WTC11 (cell line): ENCODE results near the gene GNAS-AS1. TPM values are rescaled to one million over a fixed set of nuclear protein-coding genes. Genes with fewer than 3 reads are reported as not detected.

ENCODE experiments used
- ATAC-seq: fragments of 200-7000 bp; cut with Tn5 transposase; 2 replicates; pipeline ENCODE4 v1.10.0; 2021; ENCODE audit warnings: mild to moderate bottlenecking, moderate library complexity
- CTCF ChIA-PET: fragments of 300-600 bp; sonication (Branson Sonifier 250); formaldehyde crosslinking; loops from one replicate; lab custom pipeline; 2021; ENCODE audit warnings: antibody characterized with exemption; lab: Charles Lee
- POLR2A ChIA-PET: fragments of 350-600 bp; sonication (Branson Sonifier 250); formaldehyde crosslinking; loops from one replicate; lab custom pipeline; 2021; ENCODE audit warnings: antibody characterized with exemption; lab: Charles Lee
- DNase-seq: peaks from one replicate; pipeline ENCODE4 v3.0.0; 2021; ENCODE audit warnings: low spot score
- H3K27ac Mint-ChIP-seq: 2 replicates; pipeline ENCODE4 v1.8.0; 2021; ENCODE audit warnings: mixed read lengths
- H3K27me3 Mint-ChIP-seq: 2 replicates; pipeline ENCODE4 v1.8.0; 2021; ENCODE audit warnings: low read depth, mild to moderate bottlenecking, moderate library complexity, mixed read lengths
- H3K36me3 Mint-ChIP-seq: 2 replicates; pipeline ENCODE4 v1.8.0; 2021; ENCODE audit warnings: mixed read lengths
- H3K4me1 Mint-ChIP-seq: 2 replicates; pipeline ENCODE4 v1.8.0; 2022; ENCODE audit warnings: mixed read lengths
- H3K4me3 Mint-ChIP-seq: 2 replicates; pipeline ENCODE4 v1.8.0; 2021; ENCODE audit warnings: mild to moderate bottlenecking, moderate library complexity, mixed read lengths
- H3K9me3 Mint-ChIP-seq: 2 replicates; pipeline ENCODE4 v1.8.0; 2021; ENCODE audit warnings: mixed read lengths
- CBFB ChIP-seq: sonication (generic); formaldehyde crosslinking; IDR thresholded peaks from 2 replicates; pipeline ENCODE4 v1.8.1; 2022; ENCODE audit warnings: mild to moderate bottlenecking, low read depth, missing genetic modification reagents
- ETV6 ChIP-seq: sonication (generic); formaldehyde crosslinking; IDR thresholded peaks from 2 replicates; pipeline ENCODE4 v1.8.1; 2022; ENCODE audit warnings: mild to moderate bottlenecking, missing genetic modification reagents
- GABPB1 ChIP-seq: sonication (generic); formaldehyde crosslinking; IDR thresholded peaks from 2 replicates; pipeline ENCODE4 v1.8.1; 2023; ENCODE audit warnings: mild to moderate bottlenecking, missing genetic modification reagents
- GRHL2 ChIP-seq: fragments of 250-450 bp; sonication (Bioruptor Pico); IDR thresholded peaks from 2 replicates; pipeline ENCODE4 v1.8.0; 2022; ENCODE audit warnings: mild to moderate bottlenecking, moderate library complexity; ENCODE audit not compliant: insufficient replicate concordance, severe bottlenecking
- JAZF1 ChIP-seq: fragments of 250-450 bp; sonication (Bioruptor Pico); IDR thresholded peaks from 2 replicates; pipeline ENCODE4 v1.9.0; 2021; ENCODE audit warnings: moderate library complexity, mild to moderate bottlenecking, inconsistent platforms
- NFE2L1 ChIP-seq: sonication (generic); formaldehyde crosslinking; IDR thresholded peaks from 2 replicates; pipeline ENCODE4 v1.8.1; 2023; ENCODE audit warnings: missing genetic modification reagents
- NR3C1 ChIP-seq: sonication (generic); formaldehyde crosslinking; conservative IDR thresholded peaks from 2 replicates; pipeline ENCODE4 v1.8.1; 2023; ENCODE audit warnings: low read depth, mild to moderate bottlenecking, missing genetic modification reagents
- RORB ChIP-seq: fragments of 250-450 bp; sonication (Bioruptor Pico); IDR thresholded peaks from 2 replicates; pipeline ENCODE4 v1.9.0; 2021; ENCODE audit warnings: mild to moderate bottlenecking
- SMAD3 ChIP-seq: sonication (generic); formaldehyde crosslinking; IDR thresholded peaks from 2 replicates; pipeline ENCODE4 v1.8.0; 2022; ENCODE audit warnings: missing genetic modification reagents, mild to moderate bottlenecking, borderline replicate concordance
- SOX15 ChIP-seq: fragments of 250-450 bp; sonication (Bioruptor Pico); IDR thresholded peaks from 2 replicates; pipeline ENCODE4 v1.9.0; 2021; ENCODE audit warnings: mild to moderate bottlenecking
- SP1 ChIP-seq: sonication (generic); formaldehyde crosslinking; conservative IDR thresholded peaks from 2 replicates; pipeline ENCODE4 v1.8.1; 2022; ENCODE audit warnings: missing genetic modification reagents
- ZBTB21 ChIP-seq: sonication (generic); formaldehyde crosslinking; IDR thresholded peaks from 2 replicates; pipeline ENCODE4 v1.8.1; 2023; ENCODE audit warnings: mild to moderate bottlenecking, missing genetic modification reagents, borderline replicate concordance
- ZNF317 ChIP-seq: sonication (generic); formaldehyde crosslinking; IDR thresholded peaks from 2 replicates; pipeline ENCODE4 v1.8.1; 2023; ENCODE audit warnings: low read depth, mild to moderate bottlenecking, moderate library complexity, missing genetic modification reagents, borderline replicate concordance
- total RNA-seq: library from RNA; stranded (reverse); gene quantifications from 3 replicates; pipeline ENCODE4 v1.2.3, GENCODE V29; 2021
- TF ChIP-seq, protein P1 (sequence below): fragments of 250-450 bp; sonication (Bioruptor Pico); IDR thresholded peaks from 2 replicates; pipeline ENCODE4 v1.8.0; 2021; ENCODE audit warnings: mild to moderate bottlenecking
- TF ChIP-seq, protein P2 (sequence below): sonication (generic); formaldehyde crosslinking; IDR thresholded peaks from 2 replicates; pipeline ENCODE4 v1.8.0; 2023; ENCODE audit warnings: missing genetic modification reagents
- TF ChIP-seq, protein P3 (sequence below): sonication (generic); formaldehyde crosslinking; conservative IDR thresholded peaks from 2 replicates; pipeline ENCODE4 v1.8.1; 2022; ENCODE audit warnings: mild to moderate bottlenecking, missing genetic modification reagents
- TF ChIP-seq, protein P4 (sequence below): sonication (generic); formaldehyde crosslinking; IDR thresholded peaks from 2 replicates; pipeline ENCODE4 v1.8.1; 2023; ENCODE audit warnings: mild to moderate bottlenecking, missing genetic modification reagents, moderate library complexity
- TF ChIP-seq, protein P5 (sequence below): sonication (generic); formaldehyde crosslinking; IDR thresholded peaks from 2 replicates; pipeline ENCODE4 v1.8.1; 2023; ENCODE audit warnings: mild to moderate bottlenecking, missing genetic modification reagents
- TF ChIP-seq, protein P6 (sequence below): sonication (generic); formaldehyde crosslinking; IDR thresholded peaks from 2 replicates; pipeline ENCODE4 v1.8.0; 2023; ENCODE audit warnings: missing genetic modification reagents, mild to moderate bottlenecking, borderline replicate concordance

GNAS-AS1 gene
- total RNA-seq, 1 experiment from 2014 or later = 12.2 TPM

DNA sequence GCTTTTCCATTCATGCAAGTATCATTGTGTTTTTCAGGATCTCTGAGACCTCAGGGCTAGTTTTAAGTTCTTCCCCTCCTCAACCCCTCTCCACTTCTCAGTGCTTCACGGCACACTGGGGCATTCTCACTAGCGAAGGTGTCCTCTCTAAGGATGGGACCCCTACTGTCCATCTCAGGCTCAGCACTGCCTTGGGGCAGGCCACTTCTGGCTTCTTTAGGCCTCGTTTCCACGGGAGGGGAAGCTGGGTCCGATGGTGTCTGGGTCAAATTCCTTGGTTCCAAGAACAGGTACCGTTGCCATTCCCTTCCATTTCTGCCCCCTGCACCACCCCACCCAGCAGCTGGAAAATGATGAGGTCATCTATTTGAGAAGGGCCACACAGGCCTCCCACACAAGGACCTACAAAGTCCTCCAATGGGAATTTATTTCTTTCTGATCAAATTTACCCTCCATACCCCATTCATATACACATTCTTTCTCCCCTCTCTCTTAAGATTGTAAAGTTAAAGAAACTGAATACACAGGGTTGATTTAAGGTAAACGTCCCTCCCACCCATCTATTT is 19.0 kb upstream of the GNAS-AS1 start (continued):
- TF ChIP-seq, protein P1, sequence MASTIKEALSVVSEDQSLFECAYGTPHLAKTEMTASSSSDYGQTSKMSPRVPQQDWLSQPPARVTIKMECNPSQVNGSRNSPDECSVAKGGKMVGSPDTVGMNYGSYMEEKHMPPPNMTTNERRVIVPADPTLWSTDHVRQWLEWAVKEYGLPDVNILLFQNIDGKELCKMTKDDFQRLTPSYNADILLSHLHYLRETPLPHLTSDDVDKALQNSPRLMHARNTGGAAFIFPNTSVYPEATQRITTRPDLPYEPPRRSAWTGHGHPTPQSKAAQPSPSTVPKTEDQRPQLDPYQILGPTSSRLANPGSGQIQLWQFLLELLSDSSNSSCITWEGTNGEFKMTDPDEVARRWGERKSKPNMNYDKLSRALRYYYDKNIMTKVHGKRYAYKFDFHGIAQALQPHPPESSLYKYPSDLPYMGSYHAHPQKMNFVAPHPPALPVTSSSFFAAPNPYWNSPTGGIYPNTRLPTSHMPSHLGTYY (CRISPR knock-in tag) = no peak
- TF ChIP-seq NFE2L1 (CRISPR knock-in tag) (no peak), SOX15 (CRISPR knock-in tag) (no peak), JAZF1 (CRISPR knock-in tag) (no peak), ZBTB21 (CRISPR knock-in tag) (no peak), RORB (CRISPR knock-in tag) (no peak), SP1 (CRISPR knock-in tag) (no peak), SMAD3 (CRISPR knock-in tag) (no peak), GABPB1 (no peak), CBFB (no peak)
- TF ChIP-seq, protein P2, sequence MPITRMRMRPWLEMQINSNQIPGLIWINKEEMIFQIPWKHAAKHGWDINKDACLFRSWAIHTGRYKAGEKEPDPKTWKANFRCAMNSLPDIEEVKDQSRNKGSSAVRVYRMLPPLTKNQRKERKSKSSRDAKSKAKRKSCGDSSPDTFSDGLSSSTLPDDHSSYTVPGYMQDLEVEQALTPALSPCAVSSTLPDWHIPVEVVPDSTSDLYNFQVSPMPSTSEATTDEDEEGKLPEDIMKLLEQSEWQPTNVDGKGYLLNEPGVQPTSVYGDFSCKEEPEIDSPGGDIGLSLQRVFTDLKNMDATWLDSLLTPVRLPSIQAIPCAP (CRISPR knock-in tag) = no peak
- TF ChIP-seq, protein P3, sequence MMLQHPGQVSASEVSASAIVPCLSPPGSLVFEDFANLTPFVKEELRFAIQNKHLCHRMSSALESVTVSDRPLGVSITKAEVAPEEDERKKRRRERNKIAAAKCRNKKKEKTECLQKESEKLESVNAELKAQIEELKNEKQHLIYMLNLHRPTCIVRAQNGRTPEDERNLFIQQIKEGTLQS (CRISPR knock-in tag) = no peak
- TF ChIP-seq, protein P4, sequence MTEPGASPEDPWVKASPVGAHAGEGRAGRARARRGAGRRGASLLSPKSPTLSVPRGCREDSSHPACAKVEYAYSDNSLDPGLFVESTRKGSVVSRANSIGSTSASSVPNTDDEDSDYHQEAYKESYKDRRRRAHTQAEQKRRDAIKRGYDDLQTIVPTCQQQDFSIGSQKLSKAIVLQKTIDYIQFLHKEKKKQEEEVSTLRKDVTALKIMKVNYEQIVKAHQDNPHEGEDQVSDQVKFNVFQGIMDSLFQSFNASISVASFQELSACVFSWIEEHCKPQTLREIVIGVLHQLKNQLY (CRISPR knock-in tag) = no peak
- TF ChIP-seq, protein P5, sequence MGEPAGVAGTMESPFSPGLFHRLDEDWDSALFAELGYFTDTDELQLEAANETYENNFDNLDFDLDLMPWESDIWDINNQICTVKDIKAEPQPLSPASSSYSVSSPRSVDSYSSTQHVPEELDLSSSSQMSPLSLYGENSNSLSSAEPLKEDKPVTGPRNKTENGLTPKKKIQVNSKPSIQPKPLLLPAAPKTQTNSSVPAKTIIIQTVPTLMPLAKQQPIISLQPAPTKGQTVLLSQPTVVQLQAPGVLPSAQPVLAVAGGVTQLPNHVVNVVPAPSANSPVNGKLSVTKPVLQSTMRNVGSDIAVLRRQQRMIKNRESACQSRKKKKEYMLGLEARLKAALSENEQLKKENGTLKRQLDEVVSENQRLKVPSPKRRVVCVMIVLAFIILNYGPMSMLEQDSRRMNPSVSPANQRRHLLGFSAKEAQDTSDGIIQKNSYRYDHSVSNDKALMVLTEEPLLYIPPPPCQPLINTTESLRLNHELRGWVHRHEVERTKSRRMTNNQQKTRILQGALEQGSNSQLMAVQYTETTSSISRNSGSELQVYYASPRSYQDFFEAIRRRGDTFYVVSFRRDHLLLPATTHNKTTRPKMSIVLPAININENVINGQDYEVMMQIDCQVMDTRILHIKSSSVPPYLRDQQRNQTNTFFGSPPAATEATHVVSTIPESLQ (CRISPR knock-in tag) = no peak

DNA sequence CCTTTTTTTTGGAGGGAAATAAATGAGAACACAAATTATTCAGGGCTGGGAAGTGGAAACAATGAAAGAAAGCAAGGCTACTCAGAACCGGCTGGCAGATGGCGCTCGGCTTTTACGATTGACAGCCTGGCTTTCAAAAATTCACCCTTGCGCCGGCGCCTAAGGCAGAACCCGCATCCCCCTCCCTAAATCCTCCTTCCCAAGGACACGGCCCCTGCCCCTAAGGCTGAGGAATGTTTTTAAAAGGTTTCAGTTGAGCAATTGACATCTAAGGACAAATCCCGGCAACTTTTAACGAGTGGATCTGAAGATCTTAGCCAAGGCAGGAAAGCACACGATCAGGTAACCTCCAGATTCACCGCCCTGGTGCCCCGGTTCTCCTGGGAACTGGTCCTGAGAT is 18.1 kb upstream of the GNAS-AS1 start:
- no peak for ATAC-seq
- H3K4me3 Mint-ChIP-seq = no peak overlapping the region
- CTCF ChIA-PET = interaction anchor here (1.5 to 1.9 kb wide), 3 partner anchors 14 to 517 kb away, joined by 4 to 18 read pairs (median 15); no protein-coding TSS in a partner anchor
- DNase-seq = no peak
- H3K27me3 Mint-ChIP-seq = no peaks in the 10 kb centered on the region
- POLR2A ChIA-PET = no interaction called here
- H3K27ac Mint-ChIP-seq = no peak overlapping the region
- peaks cover 6% of the 10 kb centered on the region for H3K9me3 Mint-ChIP-seq
- TF ChIP-seq, protein P5 (CRISPR knock-in tag) = no peak
- TF ChIP-seq, all 79 proteins: peak for 0
- Mint-ChIP-seq H3K36me3 (peaks cover 10% of the 10 kb centered on the region), H3K4me1 (peaks cover 26% of the 10 kb centered on the region)

DNA sequence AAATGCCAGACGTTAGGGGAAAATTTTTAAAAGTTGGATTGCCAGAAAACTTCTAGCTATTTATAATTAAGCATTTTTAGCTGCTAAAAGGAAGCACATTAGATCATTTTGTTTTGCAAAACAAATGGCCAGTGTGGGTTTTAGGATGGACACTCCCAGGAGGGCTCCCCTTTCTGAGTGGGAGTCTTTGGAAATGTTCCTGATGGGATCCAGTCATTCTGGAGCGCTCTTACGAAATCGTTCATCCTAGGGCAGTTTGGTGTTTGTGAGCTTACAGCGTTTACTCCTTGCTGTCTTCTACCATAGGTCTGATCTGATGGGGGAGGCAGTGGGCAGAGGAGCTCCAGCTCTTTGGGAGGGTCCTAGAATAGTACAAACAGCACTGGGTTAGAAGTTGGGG is 16.5 kb upstream of the GNAS-AS1 start:
- Mint-ChIP-seq H3K4me3 (no peak overlapping the region), H3K36me3 (peaks cover 12% of the 10 kb centered on the region), H3K9me3 (peaks cover 6% of the 10 kb centered on the region), H3K27me3 (no peaks in the 10 kb centered on the region), H3K27ac (no peak overlapping the region), H3K4me1 (peaks cover 20% of the 10 kb centered on the region)
- ChIA-PET POLR2A (no interaction called here), CTCF (interaction anchor here (0.5 to 1.3 kb wide), 5 partner anchors 10 to 386 kb away, joined by 3 to 6 read pairs (median 3); partner anchors contain the start of genes GNAS and STX16)
- ATAC-seq = no peak
- no peak for DNase-seq
- no peak for TF ChIP-seq ZNF317
- TF ChIP-seq GRHL2 (CRISPR knock-in tag) = no peak
- TF ChIP-seq NR3C1 (CRISPR knock-in tag) = no peak
- TF ChIP-seq, protein P6, sequence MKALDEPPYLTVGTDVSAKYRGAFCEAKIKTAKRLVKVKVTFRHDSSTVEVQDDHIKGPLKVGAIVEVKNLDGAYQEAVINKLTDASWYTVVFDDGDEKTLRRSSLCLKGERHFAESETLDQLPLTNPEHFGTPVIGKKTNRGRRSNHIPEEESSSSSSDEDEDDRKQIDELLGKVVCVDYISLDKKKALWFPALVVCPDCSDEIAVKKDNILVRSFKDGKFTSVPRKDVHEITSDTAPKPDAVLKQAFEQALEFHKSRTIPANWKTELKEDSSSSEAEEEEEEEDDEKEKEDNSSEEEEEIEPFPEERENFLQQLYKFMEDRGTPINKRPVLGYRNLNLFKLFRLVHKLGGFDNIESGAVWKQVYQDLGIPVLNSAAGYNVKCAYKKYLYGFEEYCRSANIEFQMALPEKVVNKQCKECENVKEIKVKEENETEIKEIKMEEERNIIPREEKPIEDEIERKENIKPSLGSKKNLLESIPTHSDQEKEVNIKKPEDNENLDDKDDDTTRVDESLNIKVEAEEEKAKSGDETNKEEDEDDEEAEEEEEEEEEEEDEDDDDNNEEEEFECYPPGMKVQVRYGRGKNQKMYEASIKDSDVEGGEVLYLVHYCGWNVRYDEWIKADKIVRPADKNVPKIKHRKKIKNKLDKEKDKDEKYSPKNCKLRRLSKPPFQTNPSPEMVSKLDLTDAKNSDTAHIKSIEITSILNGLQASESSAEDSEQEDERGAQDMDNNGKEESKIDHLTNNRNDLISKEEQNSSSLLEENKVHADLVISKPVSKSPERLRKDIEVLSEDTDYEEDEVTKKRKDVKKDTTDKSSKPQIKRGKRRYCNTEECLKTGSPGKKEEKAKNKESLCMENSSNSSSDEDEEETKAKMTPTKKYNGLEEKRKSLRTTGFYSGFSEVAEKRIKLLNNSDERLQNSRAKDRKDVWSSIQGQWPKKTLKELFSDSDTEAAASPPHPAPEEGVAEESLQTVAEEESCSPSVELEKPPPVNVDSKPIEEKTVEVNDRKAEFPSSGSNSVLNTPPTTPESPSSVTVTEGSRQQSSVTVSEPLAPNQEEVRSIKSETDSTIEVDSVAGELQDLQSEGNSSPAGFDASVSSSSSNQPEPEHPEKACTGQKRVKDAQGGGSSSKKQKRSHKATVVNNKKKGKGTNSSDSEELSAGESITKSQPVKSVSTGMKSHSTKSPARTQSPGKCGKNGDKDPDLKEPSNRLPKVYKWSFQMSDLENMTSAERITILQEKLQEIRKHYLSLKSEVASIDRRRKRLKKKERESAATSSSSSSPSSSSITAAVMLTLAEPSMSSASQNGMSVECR = no peak
- TF ChIP-seq ETV6 (CRISPR knock-in tag) = no peak
- no peak for TF ChIP-seq SMAD3 (CRISPR knock-in tag)
